Ammon's horn (tissue), 1 donor: Measurements from ENCODE around the gene NGF.

Experiments
- DNase-seq: peaks from one replicate; pipeline ENCODE4 v3.0.0-alpha.2; 2016; ENCODE audit warnings: low spot score

NGF gene

GRCh38 chr1:115237507-115237906, 100.5 kb downstream of the NGF start:
- no peak for DNase-seq

- no peak for DNase-seq
These were observed 101.0 kb downstream of the NGF start for GRCh38 chr1:115237023-115237422.
